T-cell (primary cell): ENCODE measurements around the gene GCM1. TPM values are rescaled to one million over a fixed set of nuclear protein-coding genes. Genes with fewer than 3 reads are reported as not detected.
A peak's percentile ranks its signal among the peaks of the same experiment; 100 is the strongest.
"Not testable (repeated sequence)": the region's sequence is repeated elsewhere in the genome, so short reads cannot be mapped to it uniquely, and the experiment has no call there.

ENCODE experiments used
- ATAC-seq, 4 experiments: fragments of 200-7000 bp in 3 of 4; fragments of 150-1000 bp in 1 of 4; cut with Tn5 transposase; replicated peaks in 1 of 4; 1 replicate in 3 of 4; 2 replicates in 1 of 4; pipeline ENCODE4 v1.10.0; 2021; ENCODE audit warnings: moderate library complexity in 3 of 4, mild to moderate bottlenecking in 2 of 4, moderate number of reproducible peaks in 1 of 4
- CTCF ChIA-PET, 2 donors: fragments of 300-600 bp; sonication (Branson Sonifier 250); formaldehyde crosslinking; loops; one replicate each; lab custom pipeline; 2022; ENCODE audit warnings: antibody characterized with exemption in 2 of 2; lab: Charles Lee
- POLR2A ChIA-PET, 2 donors: fragments of 300-600 bp; sonication (Branson Sonifier 250); formaldehyde crosslinking; loops; one replicate each; lab custom pipeline; 2022; ENCODE audit warnings: antibody characterized with exemption in 2 of 2; lab: Charles Lee
- DNase-seq, 35 experiments: peaks; one replicate each; pipeline versions ENCODE4 v3.0.0 to v3.0.0-alpha.2; 2013 to 2023
- H3K27ac ChIP-seq: one replicate; pipeline ENCODE4 v1.5.1; 2013; ENCODE audit warnings: low read length
- H3K27me3 ChIP-seq, 2 experiments: replicated peaks in 1 of 2; 1 replicate in 1 of 2; 2 replicates in 1 of 2; pipeline versions ENCODE4 v1.6.1 to v1.7.0; 2013; ENCODE audit warnings: low read length in 1 of 2, mixed read lengths in 1 of 2; ENCODE audit not compliant: control insufficient read depth in 2 of 2, insufficient read depth in 2 of 2; ENCODE audit errors: extremely low read depth in 1 of 2
- H3K36me3 ChIP-seq, 2 donors: 1 replicate in 1 of 2; 2 replicates in 1 of 2; pipeline versions ENCODE4 v1.6.1 to v1.7.0; 2013; ENCODE audit warnings: low read length in 1 of 2; ENCODE audit not compliant: control insufficient read depth in 2 of 2, insufficient read depth in 1 of 2; ENCODE audit errors: extremely low read depth in 1 of 2
- H3K4me1 ChIP-seq, 2 experiments: 1 replicate in 1 of 2; 2 replicates in 1 of 2; pipeline versions ENCODE4 v1.6.1 to v1.7.0; 2013; ENCODE audit warnings: low read length in 2 of 2, mixed read lengths in 1 of 2; ENCODE audit not compliant: insufficient read depth in 2 of 2, control insufficient read depth in 1 of 2; ENCODE audit errors: extremely low read depth in 1 of 2
- H3K4me3 ChIP-seq, 2 donors: 1 replicate in 1 of 2; 2 replicates in 1 of 2; pipeline versions ENCODE4 v1.5.1 to v1.7.0; 2013; ENCODE audit warnings: mild to moderate bottlenecking in 2 of 2, low read length in 1 of 2, moderate library complexity in 1 of 2; ENCODE audit not compliant: control insufficient read depth in 1 of 2; ENCODE audit errors: extremely low read depth in 1 of 2
- H3K9me3 ChIP-seq: 2 replicates; pipeline ENCODE4 v1.7.0; 2013
- H3K27ac Mint-ChIP-seq, 2 donors: one replicate each; pipeline ENCODE4 v1.8.0; 2020 to 2021; ENCODE audit warnings: mild to moderate bottlenecking in 2 of 2, mixed read lengths in 2 of 2
- H3K27me3 Mint-ChIP-seq, 2 donors: one replicate each; pipeline ENCODE4 v1.8.0; 2021 to 2022; ENCODE audit warnings: mixed read lengths in 2 of 2
- H3K36me3 Mint-ChIP-seq: one replicate; pipeline ENCODE4 v1.8.0; 2021; ENCODE audit warnings: mixed read lengths
- H3K4me1 Mint-ChIP-seq, 3 donors: one replicate each; pipeline ENCODE4 v1.8.0; 2020 to 2022; ENCODE audit warnings: mixed read lengths in 3 of 3, mild to moderate bottlenecking in 1 of 3
- H3K4me3 Mint-ChIP-seq, 3 donors: one replicate each; pipeline ENCODE4 v1.8.0; 2020 to 2022; ENCODE audit warnings: mild to moderate bottlenecking in 3 of 3, mixed read lengths in 3 of 3, moderate library complexity in 3 of 3
- H3K9me3 Mint-ChIP-seq, 3 donors: one replicate each; pipeline ENCODE4 v1.8.0; 2020 to 2022; ENCODE audit warnings: mixed read lengths in 3 of 3
- WGBS: methylation state at CpG from one replicate; pipeline ENCODE4 v1.1.5; 2013; ENCODE audit warnings: missing lambda C conversion rate; ENCODE audit not compliant: insufficient coverage; 5-methylcytosine and 5-hydroxymethylcytosine counted together
- total RNA-seq, 35 experiments: library from RNA in 6 of 35; stranded (reverse) in 6 of 35; fragments of 120-200 nt in 1 of 35; gene quantifications; one replicate each; pipeline versions ENCODE4 v1.2.1 to v1.2.4 and lab custom pipeline; 2013 to 2026

GCM1 gene
- total RNA-seq, 5 donors from 2014 or later (not counting 1 experiment from before 2014, with no cell fraction given) = 0.12 to 0.23 TPM; not detected in 3

GRCh38 chr6:53158076-53158475 is 9.4 kb upstream of the GCM1 start:
- H3K9me3 ChIP-seq, POLR2A ChIA-PET, H3K4me3 Mint-ChIP-seq, H3K4me3 ChIP-seq, H3K27me3 Mint-ChIP-seq, H3K27ac ChIP-seq, ATAC-seq, H3K9me3 Mint-ChIP-seq, H3K4me1 ChIP-seq, H3K27me3 ChIP-seq, H3K27ac Mint-ChIP-seq, H3K4me1 Mint-ChIP-seq, H3K36me3 ChIP-seq, DNase-seq, H3K36me3 Mint-ChIP-seq: not testable (repeated sequence)
- CTCF ChIA-PET = interaction anchor here in 1 of 2 donors (0.6 kb wide), 1 partner anchor 9 kb away, joined by 3 read pairs; no protein-coding TSS in a partner anchor
- 80% methylated on average over 1 of the region's 6 CpGs for WGBS

- H3K36me3 ChIP-seq, H3K9me3 Mint-ChIP-seq, ATAC-seq, DNase-seq, H3K9me3 ChIP-seq, H3K27ac ChIP-seq, H3K4me3 Mint-ChIP-seq, H3K4me1 ChIP-seq, H3K27me3 ChIP-seq, POLR2A ChIA-PET, H3K27me3 Mint-ChIP-seq, H3K4me3 ChIP-seq, H3K4me1 Mint-ChIP-seq, H3K36me3 Mint-ChIP-seq, H3K27ac Mint-ChIP-seq: not testable (repeated sequence)
- CTCF ChIA-PET = interaction anchor here in 1 of 2 donors (0.6 kb wide), 1 partner anchor 330 kb away, joined by 3 read pairs; no protein-coding TSS in a partner anchor
- 90% methylated on average over 2 of the region's 4 CpGs for WGBS
Observed at GRCh38 chr6:53155279-53155678, 6.6 kb upstream of the GCM1 start.

GRCh38 chr6:53154794-53155193 is 6.2 kb upstream of the GCM1 start:
- ChIA-PET CTCF (interaction anchor here in 1 of 2 donors (0.6 kb wide), 1 partner anchor 330 kb away, joined by 3 read pairs; no protein-coding TSS in a partner anchor), POLR2A (no interaction called here)
- no peaks in the 10 kb centered on the region for H3K9me3 Mint-ChIP-seq
- H3K27ac Mint-ChIP-seq = no peak overlapping the region
- H3K9me3 ChIP-seq = no peaks in the 10 kb centered on the region
- peaks cover 0 to 7% of the 10 kb centered on the region in 2 donors for H3K27me3 Mint-ChIP-seq
- ATAC-seq = no peak
- H3K4me1 Mint-ChIP-seq = no peaks in the 10 kb centered on the region
- H3K36me3 ChIP-seq = no peaks in the 10 kb centered on the region
- H3K4me3 ChIP-seq = no peak overlapping the region
- no peaks in the 10 kb centered on the region for H3K4me1 ChIP-seq
- no peak for DNase-seq
- H3K4me3 Mint-ChIP-seq = no peak overlapping the region
- H3K27me3 ChIP-seq = peaks cover 0 to 10% of the 10 kb centered on the region in 2 experiments
- no peaks in the 10 kb centered on the region for H3K36me3 Mint-ChIP-seq
- no CpG with 5 or more reads among the region's 2 CpGs for WGBS
- H3K27ac ChIP-seq = no peak overlapping the region

GRCh38 chr6:53154071-53154470 is 5.4 kb upstream of the GCM1 start:
- ChIA-PET CTCF (no interaction called here), POLR2A (no interaction called here)
- ATAC-seq = no peak
- H3K27ac ChIP-seq = no peak overlapping the region
- H3K4me3 ChIP-seq = no peak overlapping the region
- H3K4me1 ChIP-seq = no peaks in the 10 kb centered on the region
- DNase-seq = no peak
- H3K27ac Mint-ChIP-seq = no peak overlapping the region
- H3K36me3 Mint-ChIP-seq = no peaks in the 10 kb centered on the region
- no peaks in the 10 kb centered on the region for H3K36me3 ChIP-seq
- no peaks in the 10 kb centered on the region for H3K9me3 ChIP-seq
- 83% methylated on average over 1 of the region's 4 CpGs for WGBS
- H3K9me3 Mint-ChIP-seq = no peaks in the 10 kb centered on the region
- H3K4me1 Mint-ChIP-seq = no peaks in the 10 kb centered on the region
- peaks cover 0 to 10% of the 10 kb centered on the region in 2 experiments for H3K27me3 ChIP-seq
- no peak overlapping the region for H3K4me3 Mint-ChIP-seq
- peaks cover 0 to 7% of the 10 kb centered on the region in 2 donors for H3K27me3 Mint-ChIP-seq

- Mint-ChIP-seq H3K27ac (no peak overlapping the region), H3K27me3 (peaks cover 0 to 9% of the 10 kb centered on the region in 2 donors), H3K4me1 (no peaks in the 10 kb centered on the region), H3K9me3 (no peaks in the 10 kb centered on the region), H3K36me3 (no peaks in the 10 kb centered on the region), H3K4me3 (no peak overlapping the region)
- CTCF ChIA-PET = no interaction called here
- H3K4me1 ChIP-seq = no peaks in the 10 kb centered on the region
- H3K36me3 ChIP-seq = no peaks in the 10 kb centered on the region
- POLR2A ChIA-PET = interaction anchor here in 1 of 2 donors (0.6 kb wide), 1 partner anchor 757 kb away, joined by 7 read pairs; no protein-coding TSS in a partner anchor
- ATAC-seq (no peak), DNase-seq (no peak)
- peaks cover 0 to 10% of the 10 kb centered on the region in 2 experiments for H3K27me3 ChIP-seq
- no peak overlapping the region for H3K27ac ChIP-seq
- no CpG with 5 or more reads among the region's 2 CpGs for WGBS
- no peak overlapping the region for H3K4me3 ChIP-seq
- H3K9me3 ChIP-seq = no peaks in the 10 kb centered on the region
Observed at GRCh38 chr6:53152576-53152975, 3.9 kb upstream of the GCM1 start.

GRCh38 chr6:53151676-53152075 is 3.0 kb upstream of the GCM1 start:
- peak overlapping the region in 1 of 2 donors; percentile 49 for H3K27ac Mint-ChIP-seq
- Histone ChIP-seq H3K4me1 (no peaks in the 10 kb centered on the region), H3K4me3 (no peak overlapping the region), H3K27me3 (peaks cover 0 to 10% of the 10 kb centered on the region in 2 experiments), H3K9me3 (no peaks in the 10 kb centered on the region), H3K27ac (no peak overlapping the region), H3K36me3 (no peaks in the 10 kb centered on the region)
- H3K4me3 Mint-ChIP-seq = no peak overlapping the region
- H3K4me1 Mint-ChIP-seq = no peaks in the 10 kb centered on the region
- H3K9me3 Mint-ChIP-seq = no peaks in the 10 kb centered on the region
- peaks cover 0 to 9% of the 10 kb centered on the region in 2 donors for H3K27me3 Mint-ChIP-seq
- no peak for ATAC-seq
- H3K36me3 Mint-ChIP-seq = no peaks in the 10 kb centered on the region
- WGBS = no CpG with 5 or more reads among the region's 3 CpGs
- POLR2A ChIA-PET = no interaction called here
- CTCF ChIA-PET = interaction anchor here in 1 of 2 donors (0.6 to 1.0 kb wide), 3 partner anchors 334 to 577 kb away, joined by 3 read pairs; no protein-coding TSS in a partner anchor
- peak in 1 of 35 experiments; percentile 8 for DNase-seq
